Measurements from ENCODE around the gene LRRC8E.
A peak's percentile ranks its signal among the peaks of the same experiment; 100 is the strongest.

LRRC8E gene

GRCh38 chr19:7902796-7903243 is 14.5 kb downstream of the LRRC8E start:
- Histone ChIP-seq H3K27ac (ENCODE audit: low read depth, low read length) (no peak overlapping the region), H2BK5ac (ENCODE audit: low read length) (peak overlapping the region; percentile 86), H3K4me1 (ENCODE audit: control insufficient read depth, low read depth, low read length) (peaks cover 6% of the 10 kb centered on the region), H4K5ac (ENCODE audit: low read length) (peak overlapping the region; percentile 88), H2AK5ac (ENCODE audit: low read length) (peak overlapping the region; percentile 54), H3K56ac (ENCODE audit: low read length) (peak overlapping the region; percentile 97), H3K4me3 (ENCODE audit: low read length) (peak overlapping the region; percentile 56), H3K79me2 (ENCODE audit: control insufficient read depth, insufficient read depth, low read length) (peaks cover 11% of the 10 kb centered on the region), H2BK120ac (ENCODE audit: low read depth, low read length) (no peak overlapping the region), H3K18ac (ENCODE audit: low read length) (peak overlapping the region; percentile 22), H3K27me3 (ENCODE audit: insufficient read depth, low read length, poor library complexity) (no peaks in the 10 kb centered on the region), H3K9ac (ENCODE audit: low read length) (peak overlapping the region; percentile 96), H4K8ac (ENCODE audit: low read depth, low read length) (peak overlapping the region; percentile 1), H3K23ac (ENCODE audit: low read length) (no peak overlapping the region), H3K36me3 (ENCODE audit: control insufficient read depth, insufficient read depth, low read length) (no peaks in the 10 kb centered on the region), H2BK15ac (replicated peaks; ENCODE audit: low read depth) (no peak overlapping the region), H3K4me2 (ENCODE audit: low read length) (peak overlapping the region; percentile 92), H3K79me1 (ENCODE audit: low read length) (peaks cover 16% of the 10 kb centered on the region), H3K4ac (ENCODE audit: low read depth, low read length) (peak overlapping the region; percentile 50)
- no peak for DNase-seq
- no CpG with 5 or more reads among the region's 20 CpGs for WGBS (ENCODE audit: extremely low coverage, insufficient coverage, low lambda C conversion rate)

GRCh38 chr19:7903244-7904073 is 15.1 kb downstream of the LRRC8E start, which contains the start of gene MAP2K7:
TSS of gene MAP2K7 (plus strand) at chr19:7903877. CDS start at chr19:7903945, 68 bp downstream.
- peaks cover 11% of the 10 kb centered on the region for H3K79me2 ChIP-seq (ENCODE audit: control insufficient read depth, insufficient read depth, low read length)
- H3K56ac ChIP-seq (ENCODE audit: low read length) = peak within 1 kb of the TSS; percentile 97
- H4K5ac ChIP-seq (ENCODE audit: low read length) = peak within 1 kb of the TSS; percentile 88
- peak within 1 kb of the TSS; percentile 92 for H3K4me2 ChIP-seq (ENCODE audit: low read length)
- no peaks in the 10 kb centered on the region for H3K36me3 ChIP-seq (ENCODE audit: control insufficient read depth, insufficient read depth, low read length)
- no CpG with 5 or more reads among the region's 89 CpGs for WGBS (ENCODE audit: extremely low coverage, insufficient coverage, low lambda C conversion rate)
- H3K27ac ChIP-seq (ENCODE audit: low read depth, low read length) = peak within 1 kb of the TSS; percentile 14
- peak within 1 kb of the TSS; percentile 73 for H3K4me3 ChIP-seq (ENCODE audit: low read length)
- H4K8ac ChIP-seq (ENCODE audit: low read depth, low read length) = peak within 1 kb of the TSS; percentile 1
- no peak within 1 kb of the TSS for H2BK15ac ChIP-seq (replicated peaks; ENCODE audit: low read depth)
- peak within 1 kb of the TSS; percentile 96 for H3K9ac ChIP-seq (ENCODE audit: low read length)
- DNase-seq = peak; percentile 99
- no peaks in the 10 kb centered on the region for H3K27me3 ChIP-seq (ENCODE audit: insufficient read depth, low read length, poor library complexity)
- peaks cover 6% of the 10 kb centered on the region for H3K4me1 ChIP-seq (ENCODE audit: control insufficient read depth, low read depth, low read length)
- peaks cover 16% of the 10 kb centered on the region for H3K79me1 ChIP-seq (ENCODE audit: low read length)
- no peak within 1 kb of the TSS for H3K23ac ChIP-seq (ENCODE audit: low read length)
- peak within 1 kb of the TSS; percentile 50 for H3K4ac ChIP-seq (ENCODE audit: low read depth, low read length)
- peak within 1 kb of the TSS; percentile 22 for H3K18ac ChIP-seq (ENCODE audit: low read length)
- H2BK120ac ChIP-seq (ENCODE audit: low read depth, low read length) = no peak within 1 kb of the TSS
- H2AK5ac ChIP-seq (ENCODE audit: low read length) = peak within 1 kb of the TSS; percentile 54
- H2BK5ac ChIP-seq (ENCODE audit: low read length) = peak within 1 kb of the TSS; percentile 86

- H3K9ac ChIP-seq (ENCODE audit: low read length) = peak overlapping the region; percentile 90
- no peaks in the 10 kb centered on the region for H3K27me3 ChIP-seq (ENCODE audit: insufficient read depth, low read length, poor library complexity)
- H3K4me2 ChIP-seq (ENCODE audit: low read length) = peak overlapping the region; percentile 78
- H2BK120ac ChIP-seq (ENCODE audit: low read depth, low read length) = no peak overlapping the region
- no peaks in the 10 kb centered on the region for H3K36me3 ChIP-seq (ENCODE audit: control insufficient read depth, insufficient read depth, low read length)
- H3K79me1 ChIP-seq (ENCODE audit: low read length) = peaks cover 16% of the 10 kb centered on the region
- peak; percentile 46 for DNase-seq
- H2BK15ac ChIP-seq (replicated peaks; ENCODE audit: low read depth) = no peak overlapping the region
- no peak overlapping the region for H3K18ac ChIP-seq (ENCODE audit: low read length)
- peak overlapping the region; percentile 14 for H2AK5ac ChIP-seq (ENCODE audit: low read length)
- H3K79me2 ChIP-seq (ENCODE audit: control insufficient read depth, insufficient read depth, low read length) = peaks cover 11% of the 10 kb centered on the region
- no peak overlapping the region for H3K4ac ChIP-seq (ENCODE audit: low read depth, low read length)
- H2BK5ac ChIP-seq (ENCODE audit: low read length) = no peak overlapping the region
- peaks cover 6% of the 10 kb centered on the region for H3K4me1 ChIP-seq (ENCODE audit: control insufficient read depth, low read depth, low read length)
- peak overlapping the region; percentile 73 for H3K4me3 ChIP-seq (ENCODE audit: low read length)
- H3K27ac ChIP-seq (ENCODE audit: low read depth, low read length) = no peak overlapping the region
- H3K56ac ChIP-seq (ENCODE audit: low read length) = peak overlapping the region; percentile 93
- no peak overlapping the region for H3K23ac ChIP-seq (ENCODE audit: low read length)
- no peak overlapping the region for H4K8ac ChIP-seq (ENCODE audit: low read depth, low read length)
- WGBS (ENCODE audit: extremely low coverage, insufficient coverage, low lambda C conversion rate) = no CpG with 5 or more reads among the region's 68 CpGs
- H4K5ac ChIP-seq (ENCODE audit: low read length) = no peak overlapping the region
These were observed 16.0 kb downstream of the LRRC8E start for GRCh38 chr19:7904074-7905020.

GRCh38 chr19:7905268-7905667 is 17.0 kb downstream of the LRRC8E start:
- H3K18ac ChIP-seq (ENCODE audit: low read length) = no peak overlapping the region
- no peak overlapping the region for H3K27ac ChIP-seq (ENCODE audit: low read depth, low read length)
- no CpG with 5 or more reads among the region's 10 CpGs for WGBS (ENCODE audit: extremely low coverage, insufficient coverage, low lambda C conversion rate)
- H4K8ac ChIP-seq (ENCODE audit: low read depth, low read length) = no peak overlapping the region
- H2BK5ac ChIP-seq (ENCODE audit: low read length) = no peak overlapping the region
- no peaks in the 10 kb centered on the region for H3K27me3 ChIP-seq (ENCODE audit: insufficient read depth, low read length, poor library complexity)
- no peak for DNase-seq
- H2BK120ac ChIP-seq (ENCODE audit: low read depth, low read length) = no peak overlapping the region
- peaks cover 6% of the 10 kb centered on the region for H3K4me1 ChIP-seq (ENCODE audit: control insufficient read depth, low read depth, low read length)
- no peak overlapping the region for H3K4ac ChIP-seq (ENCODE audit: low read depth, low read length)
- H3K9ac ChIP-seq (ENCODE audit: low read length) = no peak overlapping the region
- peaks cover 11% of the 10 kb centered on the region for H3K79me2 ChIP-seq (ENCODE audit: control insufficient read depth, insufficient read depth, low read length)
- H3K23ac ChIP-seq (ENCODE audit: low read length) = no peak overlapping the region
- H3K79me1 ChIP-seq (ENCODE audit: low read length) = peaks cover 16% of the 10 kb centered on the region
- H3K56ac ChIP-seq (ENCODE audit: low read length) = peak overlapping the region; percentile 25
- no peaks in the 10 kb centered on the region for H3K36me3 ChIP-seq (ENCODE audit: control insufficient read depth, insufficient read depth, low read length)
- no peak overlapping the region for H4K5ac ChIP-seq (ENCODE audit: low read length)
- no peak overlapping the region for H3K4me2 ChIP-seq (ENCODE audit: low read length)
- no peak overlapping the region for H2AK5ac ChIP-seq (ENCODE audit: low read length)
- no peak overlapping the region for H2BK15ac ChIP-seq (replicated peaks; ENCODE audit: low read depth)
- H3K4me3 ChIP-seq (ENCODE audit: low read length) = no peak overlapping the region

GRCh38 chr19:7905859-7906258 is 17.5 kb downstream of the LRRC8E start:
- Histone ChIP-seq H3K4me2 (ENCODE audit: low read length) (no peak overlapping the region), H3K18ac (ENCODE audit: low read length) (no peak overlapping the region), H3K4me3 (ENCODE audit: low read length) (no peak overlapping the region), H2BK5ac (ENCODE audit: low read length) (no peak overlapping the region), H3K56ac (ENCODE audit: low read length) (no peak overlapping the region), H3K27ac (ENCODE audit: low read depth, low read length) (no peak overlapping the region), H4K5ac (ENCODE audit: low read length) (no peak overlapping the region), H3K9ac (ENCODE audit: low read length) (no peak overlapping the region), H3K36me3 (ENCODE audit: control insufficient read depth, insufficient read depth, low read length) (no peaks in the 10 kb centered on the region), H3K79me2 (ENCODE audit: control insufficient read depth, insufficient read depth, low read length) (peaks cover 11% of the 10 kb centered on the region), H3K27me3 (ENCODE audit: insufficient read depth, low read length, poor library complexity) (no peaks in the 10 kb centered on the region), H3K4me1 (ENCODE audit: control insufficient read depth, low read depth, low read length) (peaks cover 6% of the 10 kb centered on the region), H2BK15ac (replicated peaks; ENCODE audit: low read depth) (no peak overlapping the region), H2BK120ac (ENCODE audit: low read depth, low read length) (no peak overlapping the region), H3K79me1 (ENCODE audit: low read length) (peaks cover 16% of the 10 kb centered on the region), H3K4ac (ENCODE audit: low read depth, low read length) (no peak overlapping the region), H2AK5ac (ENCODE audit: low read length) (no peak overlapping the region), H3K23ac (ENCODE audit: low read length) (no peak overlapping the region), H4K8ac (ENCODE audit: low read depth, low read length) (no peak overlapping the region)
- WGBS (ENCODE audit: extremely low coverage, insufficient coverage, low lambda C conversion rate) = no CpG with 5 or more reads among the region's 10 CpGs
- no peak for DNase-seq
